ENCODE data around the gene ZBTB3.
"Not testable (repeated sequence)": the region's sequence is repeated elsewhere in the genome, so short reads cannot be mapped to it uniquely, and the experiment has no call there.

Gene ZBTB3

GRCh38 chr11:62755086-62755615 lies 1.2 kb upstream of the ZBTB3 start:
- no peak for FAIRE-seq

GRCh38 chr11:62752994-62753735 lies 795 bp downstream of the ZBTB3 start:
- no peak for FAIRE-seq

- FAIRE-seq = no peak
Observed at GRCh38 chr11:62752177-62752785, 1.7 kb downstream of the ZBTB3 start.

- not testable (repeated sequence) for FAIRE-seq
Observed at GRCh38 chr11:62749931-62750330, 4.0 kb downstream of the ZBTB3 start.

- FAIRE-seq = no peak
Observed at GRCh38 chr11:62747475-62748160, 6.3 kb downstream of the ZBTB3 start.

GRCh38 chr11:62737196-62737595 lies 16.8 kb downstream of the ZBTB3 start:
- FAIRE-seq = no peak

- no peak for FAIRE-seq
Observed at GRCh38 chr11:62732830-62733229, 21.1 kb downstream of the ZBTB3 start.

GRCh38 chr11:62730076-62730475 lies 23.9 kb downstream of the ZBTB3 start:
- not testable (repeated sequence) for FAIRE-seq

GRCh38 chr11:62728171-62728988 lies 25.6 kb downstream of the ZBTB3 start, which contains the start of gene TTC9C:
TTC9C (plus strand) TSS chr11:62728486; CDS start chr11:62728849, 363 bp downstream.
- no peak for FAIRE-seq

GRCh38 chr11:62727872-62728170 lies 26.1 kb downstream of the ZBTB3 start:
- FAIRE-seq = no peak

- FAIRE-seq = no peak
Observed at GRCh38 chr11:62727165-62727871, 26.6 kb downstream of the ZBTB3 start, which contains the start of gene HNRNPUL2. HNRNPUL2 (minus strand) TSS chr11:62727457; CDS start chr11:62727156, 301 bp downstream.

- FAIRE-seq = no peak
Observed at GRCh38 chr11:62726915-62727164, 27.1 kb downstream of the ZBTB3 start.

- FAIRE-seq = no peak
Observed at GRCh38 chr11:62726156-62726914, 27.6 kb downstream of the ZBTB3 start.

- FAIRE-seq = no peak
Observed at GRCh38 chr11:62725646-62726045, 28.3 kb downstream of the ZBTB3 start.

GRCh38 chr11:62724171-62724570 lies 29.8 kb downstream of the ZBTB3 start:
- no peak for FAIRE-seq

GRCh38 chr11:62721994-62722393 lies 32.0 kb downstream of the ZBTB3 start:
- FAIRE-seq = no peak

GRCh38 chr11:62719302-62719978 lies 34.5 kb downstream of the ZBTB3 start:
- no peak for FAIRE-seq

GRCh38 chr11:62716816-62717215 lies 37.1 kb downstream of the ZBTB3 start:
- FAIRE-seq = no peak

GRCh38 chr11:62716206-62716605 lies 37.8 kb downstream of the ZBTB3 start:
- FAIRE-seq = no peak

GRCh38 chr11:62715150-62716130 lies 38.5 kb downstream of the ZBTB3 start:
- FAIRE-seq = no peak
